SU-DHL-6 (cell line): ENCODE data around the gene CCND3.

ENCODE experiments used
- H2AFZ ChIP-seq: fragments of 200-600 bp; sonication (generic); 2 replicates; pipeline ENCODE4 v1.6.1; 2014; ENCODE audit warnings: low read depth, mild to moderate bottlenecking, moderate library complexity, mixed read lengths, antibody characterized with exemption, low read length; ENCODE audit not compliant: severe bottlenecking
- H3F3A ChIP-seq: fragments of 200-600 bp; shearing (Covaris generic); 2 replicates; pipeline ENCODE4 v1.6.0; 2016; ENCODE audit warnings: antibody characterized with exemption, mild to moderate bottlenecking; ENCODE audit not compliant: insufficient read depth
- H3K27ac ChIP-seq: fragments of 200-600 bp; sonication (generic); 2 replicates; pipeline ENCODE4 v1.5.1; 2016; ENCODE audit warnings: low read depth, mild to moderate bottlenecking, low read length, moderate library complexity, mixed read lengths
- H3K27me3 ChIP-seq: fragments of 200-600 bp; sonication (generic), shearing (Covaris generic); 2 replicates; pipeline ENCODE4 v1.6.0; 2014; ENCODE audit warnings: mild to moderate bottlenecking, low read length
- H3K36me3 ChIP-seq: fragments of 200-600 bp; sonication (generic); 2 replicates; pipeline ENCODE4 v1.6.1; 2014; ENCODE audit warnings: mild to moderate bottlenecking, low read length, mixed read lengths
- H3K4me2 ChIP-seq: fragments of 300-600, 200-600 bp; shearing (Covaris generic), sonication (generic); 2 replicates; pipeline ENCODE4 v1.6.0; 2014; ENCODE audit warnings: low read length, low read depth, mild to moderate bottlenecking; ENCODE audit not compliant: poor library complexity, severe bottlenecking
- H3K4me3 ChIP-seq: fragments of 200-600 bp; sonication (generic); 2 replicates; pipeline ENCODE4 v1.5.1; 2014; ENCODE audit warnings: antibody characterized with exemption, low read length, mild to moderate bottlenecking, mixed read lengths; ENCODE audit not compliant: insufficient read depth, poor library complexity, severe bottlenecking
- H3K79me2 ChIP-seq: fragments of 200-600 bp; sonication (generic); 2 replicates; pipeline ENCODE4 v1.6.1; 2014; ENCODE audit warnings: mild to moderate bottlenecking, low read length, moderate library complexity; ENCODE audit not compliant: insufficient read depth
- H3K9ac ChIP-seq: fragments of 200-600 bp; sonication (generic); 2 replicates; pipeline ENCODE4 v1.7.0; 2014; ENCODE audit warnings: mild to moderate bottlenecking, low read length
- H3K9me2 ChIP-seq: fragments of 200-600 bp; sonication (generic); replicated peaks from 2 replicates; pipeline ENCODE4 v1.6.1; 2014; ENCODE audit warnings: low read length; ENCODE audit not compliant: insufficient read depth
- H3K9me3 ChIP-seq: fragments of 200-600 bp; sonication (generic); 2 replicates; pipeline ENCODE4 v1.6.1; 2014; ENCODE audit warnings: low read length, mixed read lengths; ENCODE audit not compliant: insufficient read depth
- H4K20me1 ChIP-seq: fragments of 200-600 bp; sonication (generic); 2 replicates; pipeline ENCODE4 v1.6.1; 2014; ENCODE audit warnings: low read depth, mild to moderate bottlenecking, antibody characterized with exemption, low read length, moderate library complexity, mixed read lengths
- CTCF ChIP-seq: fragments of 200-600 bp; sonication (generic); IDR thresholded peaks from one replicate; pipeline ENCODE4 v1.5.1; 2017; ENCODE audit warnings: antibody characterized with exemption, mild to moderate bottlenecking, low read length, moderate library complexity; ENCODE audit not compliant: insufficient read depth, poor library complexity, severe bottlenecking
- EZH2phosphoT487 ChIP-seq: fragments of 200-600 bp; sonication (generic), shearing (Covaris generic); conservative IDR thresholded peaks from 2 replicates; pipeline ENCODE4 v1.6.1; 2018; ENCODE audit warnings: mild to moderate bottlenecking, antibody characterized with exemption, low read length, moderate library complexity, mixed read lengths

Gene CCND3

GRCh38 chr6:41942067-41942851 lies 651 bp upstream of the CCND3 start:
- TF ChIP-seq EZH2phosphoT487 (no peak), CTCF (no peak)
- Histone ChIP-seq H3K9ac (peak overlapping the region; percentile 91), H3K9me3 (no peaks in the 10 kb centered on the region), H4K20me1 (no peaks in the 10 kb centered on the region; the same call in 1 of the 2 replicates), H2AFZ (peak overlapping the region; percentile 60), H3K36me3 (no peaks in the 10 kb centered on the region), H3F3A (peaks cover 44% of the 10 kb centered on the region), H3K27ac (peak overlapping the region; percentile 65), H3K27me3 (no peaks in the 10 kb centered on the region), H3K4me2 (peak overlapping the region; percentile 68), H3K4me3 (peak overlapping the region; percentile 83), H3K79me2 (peaks cover 42% of the 10 kb centered on the region), H3K9me2 (no peaks in the 10 kb centered on the region)

GRCh38 chr6:41940759-41941279 lies 789 bp downstream of the CCND3 start:
- peak overlapping the region; percentile 68 for H3K4me2 ChIP-seq
- no peaks in the 10 kb centered on the region for H3K27me3 ChIP-seq
- no peak for TF ChIP-seq CTCF
- no peak for TF ChIP-seq EZH2phosphoT487
- no peaks in the 10 kb centered on the region for H3K9me3 ChIP-seq
- peak overlapping the region; percentile 83 for H3K4me3 ChIP-seq
- H3K36me3 ChIP-seq = 0 out of 2 replicates have a peak, but pooled peaks cover 2% of the 10 kb centered on the region
- peak overlapping the region; percentile 83 for H3K27ac ChIP-seq
- no peaks in the 10 kb centered on the region; the same call in 1 of the 2 replicates for H4K20me1 ChIP-seq
- peaks cover 48% of the 10 kb centered on the region for H3K79me2 ChIP-seq
- H3F3A ChIP-seq = peaks cover 53% of the 10 kb centered on the region
- H2AFZ ChIP-seq = no peak overlapping the region
- no peaks in the 10 kb centered on the region for H3K9me2 ChIP-seq
- peak overlapping the region; percentile 91 for H3K9ac ChIP-seq

- H3F3A ChIP-seq = peaks cover 60% of the 10 kb centered on the region
- TF ChIP-seq CTCF (no peak), EZH2phosphoT487 (no peak)
- H3K4me2 ChIP-seq = peak overlapping the region; percentile 68
- no peak overlapping the region for H2AFZ ChIP-seq
- H4K20me1 ChIP-seq = no peaks in the 10 kb centered on the region; the same call in 1 of the 2 replicates
- peak overlapping the region; percentile 91 for H3K9ac ChIP-seq
- H3K27ac ChIP-seq = peak overlapping the region; percentile 83
- H3K4me3 ChIP-seq = peak overlapping the region; percentile 83
- no peaks in the 10 kb centered on the region for H3K9me3 ChIP-seq
- H3K27me3 ChIP-seq = no peaks in the 10 kb centered on the region
- no peaks in the 10 kb centered on the region for H3K9me2 ChIP-seq
- H3K36me3 ChIP-seq = peaks cover 9% of the 10 kb centered on the region; the same call in 1 of the 2 replicates
- H3K79me2 ChIP-seq = peaks cover 48% of the 10 kb centered on the region
Measured at GRCh38 chr6:41939848-41940758, 1.5 kb downstream of the CCND3 start.
